HG03135 (cell line): ENCODE results near the gene JPT2.

ENCODE experiments used
- ATAC-seq: cut with Tn5 transposase; IDR thresholded peaks from one replicate; pipeline ENCODE4 v1.9.1; 2021; ENCODE audit warnings: mild to moderate bottlenecking, moderate library complexity; ENCODE audit not compliant: unreplicated experiment

The JPT2 gene

GRCh38 chr16:1651094-1651973 lies 26.7 kb upstream of the JPT2 start:
- no peak for ATAC-seq

GRCh38 chr16:1651974-1652312 lies 26.1 kb upstream of the JPT2 start:
- no peak for ATAC-seq

- ATAC-seq: no peak
Measured at GRCh38 chr16:1653023-1653422, 25.1 kb upstream of the JPT2 start.

GRCh38 chr16:1654505-1655268 lies 23.4 kb upstream of the JPT2 start:
- ATAC-seq: no peak

GRCh38 chr16:1655269-1655807 lies 22.7 kb upstream of the JPT2 start:
- no peak for ATAC-seq

GRCh38 chr16:1655909-1656807 lies 21.9 kb upstream of the JPT2 start:
- no peak for ATAC-seq

- ATAC-seq: no peak
Measured at GRCh38 chr16:1656808-1657617, 21.1 kb upstream of the JPT2 start.

- no peak for ATAC-seq
Measured at GRCh38 chr16:1657841-1658240, 20.2 kb upstream of the JPT2 start.

- ATAC-seq: no peak
Measured at GRCh38 chr16:1659031-1659430, 19.0 kb upstream of the JPT2 start.

GRCh38 chr16:1661826-1662225 lies 16.3 kb upstream of the JPT2 start:
- no peak for ATAC-seq

- no peak for ATAC-seq
Measured at GRCh38 chr16:1662543-1662942, 15.5 kb upstream of the JPT2 start.

- ATAC-seq: no peak
Measured at GRCh38 chr16:1665829-1666228, 12.2 kb upstream of the JPT2 start.

- no peak for ATAC-seq
Measured at GRCh38 chr16:1666316-1666715, 11.8 kb upstream of the JPT2 start.

- ATAC-seq: no peak
Measured at GRCh38 chr16:1667271-1667670, 10.8 kb upstream of the JPT2 start.

- no peak for ATAC-seq
Measured at GRCh38 chr16:1667916-1668315, 10.2 kb upstream of the JPT2 start.

GRCh38 chr16:1668612-1669319 lies 9.3 kb upstream of the JPT2 start:
- no peak for ATAC-seq

- no peak for ATAC-seq
Measured at GRCh38 chr16:1669698-1670097, 8.4 kb upstream of the JPT2 start.

GRCh38 chr16:1670371-1670770 lies 7.7 kb upstream of the JPT2 start:
- ATAC-seq: no peak

- ATAC-seq: no peak
Measured at GRCh38 chr16:1670866-1671265, 7.2 kb upstream of the JPT2 start.
